Upper lobe of left lung (tissue), 4 donors: Measurements from ENCODE around the gene BNC2.

ENCODE experiments used
- POLR2A ChIP-seq, 4 donors: fragments of 450-650 bp; IDR thresholded peaks; one replicate each; pipeline ENCODE4 v1.5.1; 2016 to 2017; ENCODE audit warnings: antibody characterized with exemption in 4 of 4, mild to moderate bottlenecking in 2 of 4
- TF ChIP-seq, protein P1 (sequence below), 6 experiments: fragments of 450-650 bp in 4 of 6; fragments of 200-600 bp in 2 of 6; sonication (generic) in 2 of 6; IDR thresholded peaks; one replicate each; pipeline ENCODE4 v1.5.1; 2016 to 2019; ENCODE audit warnings: antibody characterized with exemption in 6 of 6

DNA sequence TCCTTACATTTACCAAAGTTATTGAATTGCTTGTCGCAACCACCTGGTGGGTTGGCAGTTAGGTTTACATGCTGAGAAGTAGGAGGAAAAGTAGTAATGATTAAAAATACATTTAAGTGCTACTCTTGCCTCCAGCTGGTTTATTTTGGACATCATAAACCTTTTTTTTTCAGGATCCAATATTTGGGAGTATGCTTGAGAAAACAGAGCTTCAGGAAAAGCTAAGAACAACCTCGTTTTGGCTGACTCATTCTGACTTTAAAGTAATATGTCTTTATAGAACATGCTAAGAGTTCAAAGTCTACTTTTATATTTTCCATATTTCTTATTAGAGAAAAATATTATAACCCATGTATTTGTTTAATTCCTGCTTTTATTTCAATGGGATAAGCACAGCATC lies 41.7 kb upstream of the BNC2 start:
- TF ChIP-seq, protein P1, sequence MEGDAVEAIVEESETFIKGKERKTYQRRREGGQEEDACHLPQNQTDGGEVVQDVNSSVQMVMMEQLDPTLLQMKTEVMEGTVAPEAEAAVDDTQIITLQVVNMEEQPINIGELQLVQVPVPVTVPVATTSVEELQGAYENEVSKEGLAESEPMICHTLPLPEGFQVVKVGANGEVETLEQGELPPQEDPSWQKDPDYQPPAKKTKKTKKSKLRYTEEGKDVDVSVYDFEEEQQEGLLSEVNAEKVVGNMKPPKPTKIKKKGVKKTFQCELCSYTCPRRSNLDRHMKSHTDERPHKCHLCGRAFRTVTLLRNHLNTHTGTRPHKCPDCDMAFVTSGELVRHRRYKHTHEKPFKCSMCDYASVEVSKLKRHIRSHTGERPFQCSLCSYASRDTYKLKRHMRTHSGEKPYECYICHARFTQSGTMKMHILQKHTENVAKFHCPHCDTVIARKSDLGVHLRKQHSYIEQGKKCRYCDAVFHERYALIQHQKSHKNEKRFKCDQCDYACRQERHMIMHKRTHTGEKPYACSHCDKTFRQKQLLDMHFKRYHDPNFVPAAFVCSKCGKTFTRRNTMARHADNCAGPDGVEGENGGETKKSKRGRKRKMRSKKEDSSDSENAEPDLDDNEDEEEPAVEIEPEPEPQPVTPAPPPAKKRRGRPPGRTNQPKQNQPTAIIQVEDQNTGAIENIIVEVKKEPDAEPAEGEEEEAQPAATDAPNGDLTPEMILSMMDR (IDR thresholded peaks at IDR 0.05): no peak
- no peak for TF ChIP-seq POLR2A (IDR thresholded peaks at IDR 0.05)
